GM19239 (cell line): ENCODE results near the gene PNKD.

Source experiments
- DNase-seq: peaks from one replicate; pipeline ENCODE4 v3.0.0; 2011; ENCODE audit warnings: low spot score; ENCODE audit not compliant: insufficient read length
- FAIRE-seq: peaks from 2 replicates; lab custom pipeline; 2011; peaks lifted over from hg19 to GRCh38; lab: Jason Lieb, UNC

Gene PNKD

DNA sequence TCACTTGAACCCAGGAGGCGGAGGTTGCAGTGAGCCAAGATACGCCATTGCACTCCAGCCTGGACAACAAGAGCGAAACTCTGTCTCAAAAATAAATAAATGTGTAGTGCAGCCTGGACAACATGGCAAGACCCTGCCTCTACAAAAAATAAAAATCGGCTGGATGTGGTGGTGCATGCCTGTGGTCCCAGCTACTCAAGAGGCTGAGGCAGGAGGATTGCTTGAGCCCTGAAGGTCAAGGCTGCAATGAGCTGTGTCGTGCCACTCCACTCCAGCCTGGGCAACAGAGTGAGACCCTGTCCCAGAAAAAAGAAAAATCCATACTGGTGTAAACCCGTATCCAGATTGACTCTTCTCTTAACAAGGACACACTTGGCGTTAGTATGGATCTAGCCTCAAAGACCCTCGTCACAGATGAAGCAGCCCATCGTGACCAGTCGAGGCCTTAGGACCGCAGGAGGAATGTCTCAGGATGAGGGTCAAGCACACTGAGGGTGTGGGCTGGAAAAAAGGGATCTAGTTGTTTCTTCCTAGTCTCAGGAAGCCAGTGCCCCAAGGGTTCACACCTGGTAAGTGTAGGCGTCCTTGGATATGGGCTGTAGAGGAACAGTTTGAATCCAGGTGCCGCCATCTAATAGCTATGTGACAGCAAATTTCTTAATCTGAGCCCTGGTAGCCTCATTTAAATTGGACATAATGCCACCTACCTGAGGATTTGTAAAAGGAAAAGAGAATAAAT lies 13.5 kb upstream of the PNKD start:
- no peak for DNase-seq
- FAIRE-seq: no peak

- peak; percentile 76 for DNase-seq
- FAIRE-seq: peak; percentile 95
Observed at GRCh38 chr2:218257390-218257981, 12.8 kb upstream of the PNKD start.

GRCh38 chr2:218259099-218259961 lies 11.0 kb upstream of the PNKD start:
- DNase-seq: no peak
- FAIRE-seq: no peak

- FAIRE-seq: no peak
Observed at GRCh38 chr2:218260166-218260565, 10.2 kb upstream of the PNKD start.

DNA sequence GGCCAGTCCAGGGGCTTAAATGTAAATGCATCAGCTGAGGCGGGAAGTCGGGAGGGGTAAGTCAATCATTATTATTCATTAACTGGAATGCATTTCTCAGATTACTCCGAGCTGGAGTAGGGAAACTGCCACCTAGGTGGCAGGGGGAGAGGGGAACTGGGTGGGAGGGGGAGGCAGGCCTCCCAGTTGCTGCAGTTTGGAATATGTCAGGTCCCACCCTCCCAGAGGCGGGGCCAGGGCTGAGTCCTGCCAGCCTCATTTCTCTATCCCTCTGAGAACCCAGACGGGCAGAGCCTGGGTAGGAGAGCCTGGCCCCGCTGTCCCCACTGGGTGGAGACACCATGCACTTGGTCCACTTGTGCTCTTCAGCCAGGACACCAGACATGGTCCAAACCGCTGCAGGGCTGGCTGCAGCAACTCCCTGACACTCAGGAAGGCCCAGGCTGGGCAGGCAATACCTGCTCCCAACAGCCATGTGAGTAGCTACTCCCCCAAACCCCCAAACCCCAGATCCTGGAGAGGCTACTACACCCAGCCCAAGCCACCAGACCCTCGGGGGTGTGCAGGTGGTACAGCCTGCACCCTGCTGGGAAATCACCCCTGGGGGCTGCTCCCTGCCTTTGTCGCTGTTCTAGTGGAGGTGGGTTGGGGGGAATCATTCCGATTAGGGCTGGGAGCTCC lies 9.4 kb upstream of the PNKD start, which contains the start of gene GPBAR1:
Gene GPBAR1, plus strand, starts transcription at position 274 of the 681 bp plus-strand sequence. CDS start 1,710 bp downstream, outside the sequence.
- FAIRE-seq: no peak
- DNase-seq: no peak

More at GRCh38 chr2:218260166-218260565, 10.2 kb upstream of the PNKD start:
- DNase-seq: no peak

DNA sequence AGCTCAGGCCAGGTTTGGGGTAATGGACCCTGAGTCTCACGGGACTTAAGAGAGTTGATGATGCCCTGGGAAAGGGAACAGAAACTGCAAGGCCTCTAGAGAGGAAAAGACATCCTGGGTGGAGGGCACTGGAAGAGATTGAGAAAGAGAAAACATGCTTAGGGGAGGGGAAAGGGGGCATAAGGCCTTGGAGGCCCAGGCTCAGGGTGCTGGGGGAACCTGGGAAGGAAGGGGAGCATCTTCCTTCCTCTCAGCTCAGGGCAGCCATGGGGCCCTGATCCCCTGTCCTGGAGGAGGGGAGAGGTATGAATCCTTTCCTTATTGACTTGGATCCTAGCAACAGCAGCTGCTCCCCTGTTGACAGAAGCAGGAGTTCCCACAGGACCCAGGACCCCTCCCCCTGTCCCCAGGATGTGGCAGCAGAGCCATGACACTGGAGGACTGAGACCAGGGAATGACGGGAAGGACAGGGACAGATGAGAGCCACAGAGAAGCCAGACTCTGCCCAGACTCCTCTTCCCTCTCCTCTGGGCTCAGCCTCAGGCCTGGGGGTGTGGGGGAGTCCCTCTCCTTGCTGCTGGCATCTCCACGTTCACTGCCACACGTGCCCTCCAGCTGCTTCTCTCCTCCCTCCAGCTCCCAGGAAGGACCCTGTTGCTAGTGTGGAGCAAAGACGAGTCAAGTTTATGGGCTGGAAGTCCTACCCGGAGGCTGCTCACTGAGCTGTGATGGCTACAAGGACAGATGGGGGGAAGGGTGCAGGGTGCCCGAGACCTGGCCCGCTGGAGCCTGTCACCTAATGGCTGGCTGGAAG lies 8.7 kb upstream of the PNKD start:
- FAIRE-seq (no peak), DNase-seq (no peak)

GRCh38 chr2:218262237-218262600 lies 8.1 kb upstream of the PNKD start:
- FAIRE-seq (no peak), DNase-seq (no peak)

DNA sequence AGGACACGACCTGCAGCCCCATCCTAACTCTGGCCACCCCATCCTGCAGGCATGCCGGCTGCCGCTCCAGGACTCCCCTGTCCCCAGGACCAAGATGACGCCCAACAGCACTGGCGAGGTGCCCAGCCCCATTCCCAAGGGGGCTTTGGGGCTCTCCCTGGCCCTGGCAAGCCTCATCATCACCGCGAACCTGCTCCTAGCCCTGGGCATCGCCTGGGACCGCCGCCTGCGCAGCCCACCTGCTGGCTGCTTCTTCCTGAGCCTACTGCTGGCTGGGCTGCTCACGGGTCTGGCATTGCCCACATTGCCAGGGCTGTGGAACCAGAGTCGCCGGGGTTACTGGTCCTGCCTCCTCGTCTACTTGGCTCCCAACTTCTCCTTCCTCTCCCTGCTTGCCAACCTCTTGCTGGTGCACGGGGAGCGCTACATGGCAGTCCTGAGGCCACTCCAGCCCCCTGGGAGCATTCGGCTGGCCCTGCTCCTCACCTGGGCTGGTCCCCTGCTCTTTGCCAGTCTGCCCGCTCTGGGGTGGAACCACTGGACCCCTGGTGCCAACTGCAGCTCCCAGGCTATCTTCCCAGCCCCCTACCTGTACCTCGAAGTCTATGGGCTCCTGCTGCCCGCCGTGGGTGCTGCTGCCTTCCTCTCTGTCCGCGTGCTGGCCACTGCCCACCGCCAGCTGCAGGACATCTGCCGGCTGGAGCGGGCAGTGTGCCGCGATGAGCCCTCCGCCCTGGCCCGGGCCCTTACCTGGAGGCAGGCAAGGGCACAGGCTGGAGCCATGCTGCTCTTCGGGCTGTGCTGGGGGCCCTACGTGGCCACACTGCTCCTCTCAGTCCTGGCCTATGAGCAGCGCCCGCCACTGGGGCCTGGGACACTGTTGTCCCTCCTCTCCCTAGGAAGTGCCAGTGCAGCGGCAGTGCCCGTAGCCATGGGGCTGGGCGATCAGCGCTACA lies 7.4 kb upstream of the PNKD start:
- no peak for FAIRE-seq
- DNase-seq: no peak

DNA sequence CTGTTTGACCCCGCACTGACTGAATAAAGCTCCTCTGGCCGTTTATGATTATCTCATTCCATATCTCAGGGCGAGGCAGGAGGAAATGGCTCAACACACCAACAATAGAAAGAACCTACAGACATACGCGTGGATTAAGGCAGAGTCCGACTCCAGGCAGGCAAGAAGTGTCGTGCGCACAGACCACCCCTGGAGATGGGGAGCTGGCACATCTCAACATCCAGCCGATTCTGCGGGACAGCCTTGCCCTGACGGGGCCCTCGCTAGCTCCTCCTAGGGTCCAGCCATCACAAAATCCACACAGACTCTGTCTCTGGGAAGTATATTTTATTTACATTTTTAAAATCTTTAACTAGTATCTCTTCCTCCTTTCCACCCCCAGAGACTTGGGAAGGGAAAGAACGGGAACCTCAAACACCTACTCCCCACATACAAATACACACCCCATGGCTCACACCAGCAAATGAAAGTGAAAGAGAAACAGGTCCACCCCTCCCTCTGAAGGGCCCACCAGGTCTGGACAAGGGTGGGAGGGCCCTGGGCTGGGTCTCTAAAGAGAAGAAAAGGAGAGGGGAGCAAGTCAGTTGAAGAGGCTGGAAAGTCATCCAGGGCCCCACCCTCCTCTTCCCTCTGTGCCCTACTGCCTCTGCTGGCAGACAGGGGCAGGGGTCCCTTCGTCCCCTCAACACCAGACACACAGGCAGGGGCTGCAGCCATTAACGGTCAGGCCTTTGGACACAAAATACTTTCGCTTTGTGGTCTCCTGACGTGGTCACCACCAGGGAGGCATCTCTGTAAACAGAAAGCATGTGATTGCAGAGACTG lies 6.3 kb upstream of the PNKD start:
- DNase-seq (no peak), FAIRE-seq (no peak)

DNA sequence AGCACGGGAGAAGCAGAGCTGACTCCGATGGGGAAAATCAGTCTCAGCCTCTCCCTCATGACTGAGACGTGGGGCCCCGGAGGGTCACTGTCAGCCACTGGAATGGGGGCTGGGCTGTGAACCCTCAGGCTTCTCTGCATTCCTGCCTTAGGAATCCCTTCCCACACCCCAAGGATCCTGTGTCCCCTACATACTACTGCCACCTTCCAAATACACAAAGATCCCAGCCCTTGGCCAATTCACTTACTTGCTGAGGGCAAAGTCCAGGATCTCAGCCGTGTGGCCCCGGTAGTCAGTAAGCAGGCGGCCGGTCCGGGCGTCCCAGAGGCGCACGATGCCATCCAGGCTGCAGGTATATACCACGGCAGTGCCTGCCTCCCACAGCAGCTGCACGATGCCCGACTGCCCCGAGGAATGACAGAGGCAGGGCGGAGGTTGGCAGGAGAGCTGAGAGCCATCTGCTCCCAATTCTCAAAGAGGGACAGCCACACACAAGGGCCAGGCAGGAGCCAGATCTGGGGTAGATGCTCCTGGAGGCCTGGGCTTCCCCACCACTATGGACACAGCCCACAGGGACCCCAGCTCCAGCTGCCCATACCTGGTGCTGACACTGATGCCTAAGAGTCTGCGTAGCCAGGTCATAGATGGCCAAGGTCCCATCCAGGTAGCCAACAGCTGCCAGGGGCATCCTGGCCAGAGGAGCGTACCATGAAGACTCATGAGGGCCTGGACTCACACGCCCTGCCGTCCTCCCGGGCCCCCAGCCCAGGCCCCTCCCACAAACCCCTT lies 5.4 kb upstream of the PNKD start:
- no peak for FAIRE-seq
- DNase-seq: no peak

DNA sequence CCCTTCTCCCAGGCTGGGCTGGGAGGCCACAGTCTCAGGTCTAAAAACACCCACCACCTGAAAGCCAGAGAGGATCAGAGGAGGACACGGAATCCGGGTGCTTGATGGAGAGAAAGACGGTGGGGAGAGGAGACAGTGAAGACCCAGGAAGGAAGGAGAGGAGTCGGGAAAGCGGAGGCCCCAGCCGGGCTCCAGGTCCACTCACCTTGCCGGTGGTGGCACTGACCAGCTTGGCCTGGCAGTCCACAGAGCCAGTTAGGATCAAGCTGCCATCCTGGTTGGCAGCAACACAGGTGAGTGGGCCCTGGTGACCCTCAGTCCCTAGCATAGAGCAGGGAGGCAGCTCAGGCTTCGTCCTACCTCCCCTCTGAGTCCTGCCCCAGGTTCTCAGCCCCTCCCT lies 4.7 kb upstream of the PNKD start:
- FAIRE-seq: no peak
- DNase-seq: no peak

DNA sequence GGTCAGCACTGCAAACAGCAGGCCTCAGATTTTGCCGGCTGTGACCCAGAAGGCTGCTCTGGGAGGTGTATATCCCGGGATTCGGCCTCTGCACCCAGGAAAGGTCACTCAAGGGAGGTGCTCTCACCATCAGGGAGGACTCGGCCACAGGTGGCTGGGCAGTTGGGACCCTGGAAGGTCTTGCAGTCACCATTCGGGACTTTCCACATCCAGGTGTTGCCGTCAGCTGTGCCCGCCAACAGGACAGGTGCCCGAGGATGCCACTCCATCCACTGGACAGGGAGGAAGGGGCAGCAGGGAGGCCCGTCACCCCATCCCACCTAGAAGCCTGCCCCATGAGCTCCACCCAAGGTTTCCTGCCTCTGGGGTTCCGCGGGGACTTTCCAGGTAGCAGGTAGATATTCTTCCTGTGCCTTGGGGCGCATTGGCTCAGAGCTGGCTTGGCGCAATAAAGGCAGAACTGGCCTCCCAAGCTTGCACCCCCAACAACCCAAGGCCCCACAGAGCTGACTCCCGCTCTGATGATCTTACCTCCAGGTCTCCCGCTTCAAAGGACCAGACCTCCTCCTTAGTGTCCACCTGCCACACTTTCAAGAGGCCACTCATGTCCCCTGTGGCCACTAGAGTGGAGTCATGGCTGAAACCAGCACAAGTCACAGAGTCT lies 3.9 kb upstream of the PNKD start:
- DNase-seq: no peak
- FAIRE-seq: no peak

- DNase-seq (no peak), FAIRE-seq (no peak)
Observed at GRCh38 chr2:218267259-218267658, 3.1 kb upstream of the PNKD start.

GRCh38 chr2:218270721-218271486 lies 585 bp downstream of the PNKD start:
- FAIRE-seq (peak; percentile 11), DNase-seq (no peak)

DNA sequence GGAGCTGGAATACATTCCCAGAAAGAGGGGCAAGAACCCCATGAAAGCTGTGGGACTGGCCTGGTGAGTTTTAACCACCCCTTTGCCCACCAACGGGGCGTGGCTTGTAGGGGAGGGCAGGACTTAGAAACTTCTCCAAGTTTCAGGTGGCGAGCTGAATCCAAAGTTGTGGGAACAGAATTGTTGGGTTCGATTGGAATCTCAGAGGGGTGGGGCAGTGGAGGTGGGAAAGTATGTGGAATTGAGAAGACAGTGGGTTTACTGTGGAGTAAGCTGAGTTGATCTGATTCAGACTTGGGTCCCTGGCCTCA lies 1.1 kb downstream of the PNKD start:
- DNase-seq (no peak), FAIRE-seq (no peak)
